ENCODE data around the gene NOTUM.
A peak's percentile ranks its signal among the peaks of the same experiment; 100 is the strongest.

Gene NOTUM

GRCh38 chr17:81925860-81926450 lies 35.0 kb downstream of the NOTUM start:
- H3K4ac ChIP-seq (ENCODE audit: low read length): no peak overlapping the region
- peaks cover 0 to 10% (median 0%) of the 10 kb centered on the region in 3 experiments for H3K27me3 ChIP-seq (ENCODE audit: control insufficient read depth in 3 of 3, insufficient read depth in 3 of 3, low read depth in 1 of 3, low read length in 3 of 3)
- H2BK12ac ChIP-seq (ENCODE audit: low read length): no peak overlapping the region
- H4K91ac ChIP-seq (ENCODE audit: low read depth, low read length, poor library complexity): no peak overlapping the region
- H3K79me1 ChIP-seq (ENCODE audit: low read depth, low read length): peaks cover 51% of the 10 kb centered on the region
- no peak overlapping the region for H2BK120ac ChIP-seq (ENCODE audit: low read depth, low read length)
- H3K4me1 ChIP-seq (ENCODE audit: control insufficient read depth in 2 of 2, insufficient read depth in 1 of 2, low read depth in 1 of 2, low read length in 2 of 2): peaks cover 22 to 35% of the 10 kb centered on the region in 2 donors
- H3K9me3 ChIP-seq (replicated peaks in 1 of 2; ENCODE audit: control insufficient read depth in 2 of 2, insufficient read depth in 1 of 2, low read depth in 1 of 2, low read length in 2 of 2): peaks cover 0 to 3% of the 10 kb centered on the region in 2 donors
- H3K27ac ChIP-seq (replicated peaks; ENCODE audit: low read length): peak overlapping the region; percentile 61
- peak overlapping the region; percentile 86 for H3K4me2 ChIP-seq (ENCODE audit: insufficient read depth, low read length, poor library complexity, severe bottlenecking)
- DNase-seq (ENCODE audit: low spot score): no peak
- no peak overlapping the region for H3K14ac ChIP-seq (ENCODE audit: low read length)
- H2AK5ac ChIP-seq (ENCODE audit: low read depth, low read length): no peak overlapping the region
- peak overlapping the region; percentile 66 for H2BK5ac ChIP-seq (ENCODE audit: low read length)
- H3K9ac ChIP-seq (ENCODE audit: low read depth, low read length, poor library complexity): peak overlapping the region; percentile 81
- no peak overlapping the region for H4K8ac ChIP-seq (ENCODE audit: low read depth, low read length)
- H3K36me3 ChIP-seq (replicated peaks in 1 of 2; ENCODE audit: control insufficient read depth in 2 of 2, insufficient read depth in 2 of 2, low read length in 2 of 2): peaks cover 11 to 20% of the 10 kb centered on the region in 2 donors
- peak overlapping the region; percentile 11 for H3K23ac ChIP-seq (ENCODE audit: low read depth, low read length, poor library complexity)
- H3K18ac ChIP-seq (ENCODE audit: low read length): peak overlapping the region; percentile 5
- H2BK15ac ChIP-seq (ENCODE audit: low read length): peak overlapping the region; percentile 2
- H2AFZ ChIP-seq (ENCODE audit: low read length): no peak overlapping the region
- H3K4me3 ChIP-seq (ENCODE audit: low read length in 2 of 2): peak overlapping the region; percentile 74 to 95
- WGBS, 2 donors (ENCODE audit: extremely low coverage in 2 of 2, insufficient read length in 2 of 2, insufficient replicate concordance in 1 of 2): no CpG with 5 or more reads among the region's 10 CpGs

- Histone ChIP-seq H2AK5ac (ENCODE audit: low read depth, low read length) (peak overlapping the region; percentile 11), H2BK15ac (ENCODE audit: low read length) (peak overlapping the region; percentile 24), H3K18ac (ENCODE audit: low read length) (peak overlapping the region; percentile 13), H3K4ac (ENCODE audit: low read length) (no peak overlapping the region), H3K9ac (ENCODE audit: low read depth, low read length, poor library complexity) (peak overlapping the region; percentile 60), H2BK120ac (ENCODE audit: low read depth, low read length) (peak overlapping the region; percentile 61), H3K4me2 (ENCODE audit: insufficient read depth, low read length, poor library complexity, severe bottlenecking) (no peak overlapping the region), H3K27me3 (ENCODE audit: control insufficient read depth in 3 of 3, insufficient read depth in 3 of 3, low read depth in 1 of 3, low read length in 3 of 3) (peaks cover 0 to 10% (median 0%) of the 10 kb centered on the region in 3 experiments), H4K91ac (ENCODE audit: low read depth, low read length, poor library complexity) (no peak overlapping the region), H4K8ac (ENCODE audit: low read depth, low read length) (no peak overlapping the region), H2AFZ (ENCODE audit: low read length) (no peak overlapping the region), H3K23ac (ENCODE audit: low read depth, low read length, poor library complexity) (peak overlapping the region; percentile 20), H3K4me3 (ENCODE audit: low read length in 2 of 2) (no peak overlapping the region), H2BK12ac (ENCODE audit: low read length) (peak overlapping the region; percentile 84), H2BK5ac (ENCODE audit: low read length) (peak overlapping the region; percentile 82), H3K14ac (ENCODE audit: low read length) (no peak overlapping the region), H3K27ac (replicated peaks; ENCODE audit: low read length) (peak overlapping the region; percentile 28), H3K79me1 (ENCODE audit: low read depth, low read length) (peaks cover 57% of the 10 kb centered on the region), H3K4me1 (ENCODE audit: control insufficient read depth in 2 of 2, insufficient read depth in 1 of 2, low read depth in 1 of 2, low read length in 2 of 2) (peaks cover 22 to 35% of the 10 kb centered on the region in 2 donors), H3K9me3 (replicated peaks in 1 of 2; ENCODE audit: control insufficient read depth in 2 of 2, insufficient read depth in 1 of 2, low read depth in 1 of 2, low read length in 2 of 2) (peaks cover 0 to 3% of the 10 kb centered on the region in 2 donors), H3K36me3 (replicated peaks in 1 of 2; ENCODE audit: control insufficient read depth in 2 of 2, insufficient read depth in 2 of 2, low read length in 2 of 2) (peaks cover 17 to 28% of the 10 kb centered on the region in 2 donors)
- DNase-seq (ENCODE audit: low spot score): no peak
- no CpG with 5 or more reads among the region's 21 CpGs for WGBS, 2 donors (ENCODE audit: extremely low coverage in 2 of 2, insufficient read length in 2 of 2, insufficient replicate concordance in 1 of 2)
Observed at GRCh38 chr17:81924557-81925532, 36.1 kb downstream of the NOTUM start.

- Histone ChIP-seq H3K4me1 (ENCODE audit: control insufficient read depth in 2 of 2, insufficient read depth in 1 of 2, low read depth in 1 of 2, low read length in 2 of 2) (peaks cover 20 to 30% of the 10 kb centered on the region in 2 donors), H2AK5ac (ENCODE audit: low read depth, low read length) (peak overlapping the region; percentile 83), H3K27ac (replicated peaks; ENCODE audit: low read length) (peak overlapping the region; percentile 57), H2BK120ac (ENCODE audit: low read depth, low read length) (no peak overlapping the region), H3K4ac (ENCODE audit: low read length) (peak overlapping the region; percentile 66), H3K18ac (ENCODE audit: low read length) (peak overlapping the region; percentile 80), H3K4me3 (ENCODE audit: low read length in 2 of 2) (no peak overlapping the region), H2BK12ac (ENCODE audit: low read length) (no peak overlapping the region), H4K91ac (ENCODE audit: low read depth, low read length, poor library complexity) (no peak overlapping the region), H3K79me1 (ENCODE audit: low read depth, low read length) (peaks cover 48% of the 10 kb centered on the region), H3K9me3 (replicated peaks in 1 of 2; ENCODE audit: control insufficient read depth in 2 of 2, insufficient read depth in 1 of 2, low read depth in 1 of 2, low read length in 2 of 2) (peaks cover 0 to 3% of the 10 kb centered on the region in 2 donors), H3K14ac (ENCODE audit: low read length) (peak overlapping the region; percentile 94), H4K8ac (ENCODE audit: low read depth, low read length) (no peak overlapping the region), H3K36me3 (replicated peaks in 1 of 2; ENCODE audit: control insufficient read depth in 2 of 2, insufficient read depth in 2 of 2, low read length in 2 of 2) (peaks cover 17 to 36% of the 10 kb centered on the region in 2 donors), H3K9ac (ENCODE audit: low read depth, low read length, poor library complexity) (peak overlapping the region; percentile 80), H3K27me3 (ENCODE audit: control insufficient read depth in 3 of 3, insufficient read depth in 3 of 3, low read depth in 1 of 3, low read length in 3 of 3) (peaks cover 0 to 5% (median 0%) of the 10 kb centered on the region in 3 experiments), H3K4me2 (ENCODE audit: insufficient read depth, low read length, poor library complexity, severe bottlenecking) (peak overlapping the region; percentile 47), H3K23ac (ENCODE audit: low read depth, low read length, poor library complexity) (peak overlapping the region; percentile 89), H2BK5ac (ENCODE audit: low read length) (peak overlapping the region; percentile 82), H2AFZ (ENCODE audit: low read length) (no peak overlapping the region), H2BK15ac (ENCODE audit: low read length) (no peak overlapping the region)
- WGBS, 2 donors (ENCODE audit: extremely low coverage in 2 of 2, insufficient read length in 2 of 2, insufficient replicate concordance in 1 of 2): no CpG with 5 or more reads among the region's 32 CpGs
- no peak for DNase-seq (ENCODE audit: low spot score)
Observed at GRCh38 chr17:81923302-81924260, 37.4 kb downstream of the NOTUM start.
